ENCODE results near the gene PMM1.

PMM1 gene

DNA sequence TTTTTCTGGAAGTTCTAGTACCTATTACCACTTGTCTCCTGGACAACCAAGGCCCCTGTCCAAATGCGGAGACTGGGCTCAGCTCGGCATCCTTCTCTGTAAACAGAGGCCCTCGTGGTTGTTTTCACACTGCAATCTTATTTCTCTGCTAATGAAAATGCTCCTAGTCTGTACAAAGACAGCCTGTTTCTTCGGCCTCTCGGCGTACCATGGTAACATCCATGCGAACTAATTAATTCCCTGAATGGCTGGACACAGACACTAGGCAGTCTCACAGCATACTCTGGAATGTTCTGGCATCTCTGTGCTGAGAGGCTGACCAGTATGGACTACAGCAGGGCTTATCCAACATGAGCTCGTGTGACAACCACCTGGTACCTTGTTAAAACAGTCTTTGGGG is 51.1 kb downstream of the PMM1 start:
- no peak for DNase-seq (ENCODE audit: low read depth)

- DNase-seq (ENCODE audit: low read depth): no peak
These were observed 52.4 kb downstream of the PMM1 start for GRCh38 chr22:41537203-41537602.

- DNase-seq (ENCODE audit: low read depth): no peak
These were observed 54.4 kb downstream of the PMM1 start for GRCh38 chr22:41535244-41535643.

GRCh38 chr22:41534219-41534618 is 55.4 kb downstream of the PMM1 start:
- no peak for DNase-seq (ENCODE audit: low read depth)

- DNase-seq (ENCODE audit: low read depth): peak; percentile 44
These were observed 56.5 kb downstream of the PMM1 start for GRCh38 chr22:41532908-41533825.

GRCh38 chr22:41531715-41532477 is 57.7 kb downstream of the PMM1 start:
- DNase-seq (ENCODE audit: low read depth): no peak

DNA sequence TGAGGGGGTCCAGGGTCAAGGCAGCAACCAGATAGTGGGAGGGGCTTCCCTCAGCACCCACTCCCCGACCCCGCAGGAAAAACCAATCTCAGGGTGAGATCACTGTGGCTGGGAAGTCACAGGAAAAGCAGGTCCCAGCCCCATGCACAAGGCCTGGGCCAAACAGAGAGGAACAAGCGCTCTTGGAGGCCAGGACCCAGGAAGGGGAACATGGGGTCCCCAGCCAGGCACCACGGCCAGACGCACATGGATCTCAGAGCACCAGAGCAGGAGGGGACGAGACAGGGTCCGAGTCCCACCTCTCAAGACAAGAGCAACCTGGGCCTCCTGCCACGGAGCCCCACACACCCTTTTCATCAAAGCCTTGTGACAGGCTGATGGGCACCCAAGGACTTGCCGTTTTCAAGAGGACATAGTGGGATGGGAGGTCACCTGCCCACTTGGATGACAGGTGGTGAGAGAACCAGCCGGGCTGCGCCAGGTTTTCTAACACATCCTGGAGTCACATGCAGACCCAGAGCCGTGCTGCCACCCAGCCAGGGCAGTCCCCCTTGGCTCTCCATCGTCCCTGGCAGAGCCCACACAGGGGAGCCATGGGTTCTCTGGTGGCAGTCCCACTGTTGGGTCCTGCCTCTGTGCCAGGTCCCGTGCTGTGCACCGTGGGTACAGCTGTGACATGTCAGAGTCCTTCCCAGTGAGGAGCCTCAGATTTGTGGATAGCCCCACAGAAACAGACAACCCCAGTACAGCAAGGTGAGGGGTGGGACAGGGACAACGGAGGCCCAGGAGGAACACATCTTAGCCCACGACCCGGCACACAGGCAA is 58.5 kb downstream of the PMM1 start:
- no peak for DNase-seq (ENCODE audit: low read depth)

DNA sequence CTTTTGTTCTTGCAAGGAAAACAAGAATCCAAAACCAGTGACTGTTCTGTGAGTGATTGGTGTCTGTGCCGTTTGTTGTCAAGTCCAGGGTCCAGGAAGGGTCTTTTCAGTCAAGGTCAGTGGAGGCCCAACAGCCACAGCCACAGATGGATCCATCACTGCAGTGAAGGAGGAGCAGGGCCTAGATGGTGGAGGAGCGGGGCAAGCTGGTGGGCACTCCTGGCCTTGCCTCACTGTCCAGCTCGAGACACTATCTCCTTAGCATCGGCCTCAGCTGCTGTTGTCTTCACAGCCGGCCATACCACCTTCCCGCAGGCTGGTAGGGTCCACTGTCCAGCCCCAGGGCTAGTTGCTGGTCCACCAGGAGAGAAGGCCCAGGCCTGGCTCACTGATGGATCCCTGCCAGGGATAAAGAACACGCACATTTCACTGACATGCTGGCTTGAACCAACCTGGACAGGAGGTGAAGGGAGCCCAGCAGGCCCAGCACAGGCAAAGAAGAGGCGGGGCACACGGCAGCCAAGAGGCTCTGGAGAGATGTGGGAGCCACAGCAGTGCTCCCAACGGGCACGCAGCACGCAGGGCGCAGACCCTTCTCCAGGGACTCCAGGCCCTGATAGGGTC is 60.6 kb downstream of the PMM1 start:
- no peak for DNase-seq (ENCODE audit: low read depth)

GRCh38 chr22:41528132-41528766 is 61.4 kb downstream of the PMM1 start:
- DNase-seq (ENCODE audit: low read depth): no peak
